Activated gamma-delta T cell treated with Interleukin-2 at 50 U/mL for 16 hours (primary cell): ENCODE data around the gene CXCL13.
A peak's percentile ranks its signal among the peaks of the same experiment; 100 is the strongest.
"Not testable (repeated sequence)": the region's sequence is repeated elsewhere in the genome, so short reads cannot be mapped to it uniquely, and the experiment has no call there.

Experiments
- DNase-seq: peaks from one replicate; pipeline ENCODE4 v3.0.0-alpha.2; 2020

CXCL13 gene

DNA sequence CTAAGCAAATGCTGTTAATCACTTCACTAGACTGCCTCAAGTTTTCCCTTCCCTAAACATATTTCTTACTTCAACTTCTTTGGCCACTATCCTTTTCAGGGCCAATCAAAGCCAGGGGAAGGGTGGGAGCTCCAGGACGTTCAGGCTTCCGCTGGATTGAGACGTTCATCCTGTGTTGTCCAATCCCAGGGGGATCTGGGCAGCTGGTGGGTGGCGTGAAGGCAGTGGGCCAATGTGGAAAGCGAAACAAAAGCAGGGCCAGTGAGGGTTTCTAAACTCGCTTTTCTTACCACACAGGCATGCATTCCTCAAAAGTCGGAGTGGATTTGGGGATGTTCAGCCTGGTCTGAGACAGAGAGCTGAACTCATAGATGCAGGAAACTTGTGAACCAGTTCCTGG is 7.6 kb downstream of the CXCL13 start:
- no peak for DNase-seq

DNA sequence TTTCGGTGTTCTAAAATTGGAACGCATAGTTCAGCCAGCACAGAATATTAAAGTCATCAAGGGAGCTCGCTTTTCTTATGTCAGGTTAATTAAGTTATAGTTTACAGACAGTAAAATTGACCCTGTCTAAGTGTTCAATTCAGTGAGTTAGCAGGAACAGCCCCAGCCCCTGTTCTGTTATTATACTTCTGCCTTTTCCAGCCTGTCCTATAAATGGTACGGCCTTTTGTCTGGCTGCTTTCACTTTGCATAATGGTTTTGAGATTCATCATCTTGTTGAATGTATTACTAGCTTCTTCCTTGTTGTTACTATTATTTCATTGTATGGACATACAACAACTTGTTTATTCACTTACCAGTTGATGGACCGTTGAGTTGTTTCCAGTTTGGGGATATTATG is 9.5 kb downstream of the CXCL13 start:
- DNase-seq = no peak

DNA sequence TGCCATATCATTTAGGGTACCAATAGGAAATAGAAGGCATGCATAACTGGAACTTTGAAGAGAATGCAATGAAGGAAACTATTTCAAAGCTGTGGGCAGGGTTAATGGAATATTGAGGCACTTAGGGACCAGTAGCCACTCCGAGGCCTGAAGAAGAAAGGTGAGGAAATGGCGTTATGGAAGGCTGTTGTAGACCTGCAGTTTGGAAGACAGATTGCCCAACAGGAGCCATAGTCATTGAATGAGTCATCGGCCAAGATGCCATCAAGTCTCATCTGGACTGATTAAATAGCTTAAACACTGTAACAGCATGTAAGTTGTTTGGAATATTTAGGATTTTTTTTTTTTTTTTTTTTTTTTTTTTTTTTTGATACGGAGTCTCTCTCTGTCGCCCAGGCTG is 11.6 kb downstream of the CXCL13 start:
- no peak for DNase-seq

DNA sequence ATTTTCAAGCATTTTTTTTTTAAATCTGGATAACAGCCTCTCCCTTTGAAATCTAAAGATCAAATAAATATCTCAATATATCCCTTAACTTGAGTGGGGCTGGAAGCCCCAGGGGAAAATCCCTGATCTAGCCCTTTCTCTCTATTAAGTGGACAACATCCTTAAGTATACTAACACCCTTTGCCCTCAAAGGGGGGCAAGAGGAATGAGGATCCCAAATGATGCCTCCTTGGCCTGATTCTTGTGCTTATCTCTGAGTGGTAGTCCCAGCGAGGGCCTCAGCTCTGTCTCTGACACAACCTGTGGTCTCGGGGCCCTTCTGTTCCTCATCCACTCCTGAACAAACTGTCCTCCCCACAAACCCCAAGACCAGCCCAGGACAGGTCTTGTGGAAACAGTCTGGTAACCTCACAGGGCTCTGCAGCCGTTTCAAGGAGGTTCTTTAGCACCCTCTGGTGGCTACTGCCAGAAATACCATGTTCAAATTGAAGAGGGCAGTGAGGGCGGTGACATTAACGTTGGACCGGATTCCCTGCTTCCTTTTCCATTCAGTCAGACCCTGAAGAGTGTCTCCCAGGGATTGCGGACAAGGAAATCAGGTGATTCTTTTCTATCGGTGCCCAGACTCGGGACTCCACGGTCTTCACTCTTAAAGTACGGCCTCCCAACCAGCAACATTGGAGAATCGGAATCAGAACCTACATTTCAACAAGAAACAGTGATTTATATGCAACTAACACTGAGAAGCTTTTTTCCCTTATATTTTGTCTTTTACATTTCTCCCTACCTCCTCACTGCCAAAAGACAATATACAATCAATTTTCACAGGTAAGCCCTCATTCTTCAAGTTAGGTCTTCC is 13.0 kb downstream of the CXCL13 start:
- peak; percentile 57 for DNase-seq

DNA sequence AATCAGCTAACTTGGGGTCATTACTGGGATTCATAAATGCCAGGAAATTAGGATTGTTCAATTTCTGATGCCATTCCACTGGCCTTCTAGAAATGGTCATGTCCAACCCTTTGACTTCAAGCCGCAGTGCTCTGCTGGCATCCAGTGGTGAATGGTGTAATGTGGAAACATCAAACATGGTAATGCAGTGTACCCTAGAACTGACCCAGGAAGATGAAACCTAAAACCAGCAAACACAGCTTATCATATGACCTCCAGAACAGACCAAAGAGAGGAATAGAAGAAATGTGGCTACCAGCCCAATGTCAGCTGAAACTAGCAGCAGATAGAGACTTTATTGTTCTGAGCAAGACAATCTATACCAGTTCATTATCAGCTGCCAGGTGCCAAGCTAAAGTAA is 13.8 kb downstream of the CXCL13 start:
- no peak for DNase-seq

DNA sequence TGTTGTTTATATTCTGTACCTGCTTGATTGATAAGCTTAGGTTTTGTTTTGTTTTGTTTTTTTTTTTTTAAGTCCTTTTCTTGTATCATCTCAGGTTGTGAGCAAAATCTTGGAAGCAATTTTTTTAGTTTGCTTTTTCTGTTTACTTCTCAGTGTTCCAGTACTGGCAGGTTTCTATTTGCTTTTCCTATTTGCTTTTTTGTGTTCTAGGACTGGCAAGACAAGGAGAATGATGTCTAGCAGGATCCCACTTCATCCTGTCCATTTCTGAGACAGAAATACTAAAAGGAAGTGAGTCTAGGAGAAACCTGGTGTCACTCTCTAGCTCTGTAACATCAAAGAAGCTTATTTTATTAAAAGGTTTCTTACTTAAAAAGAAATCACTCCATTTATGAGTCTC is 15.6 kb downstream of the CXCL13 start:
- no peak for DNase-seq

DNA sequence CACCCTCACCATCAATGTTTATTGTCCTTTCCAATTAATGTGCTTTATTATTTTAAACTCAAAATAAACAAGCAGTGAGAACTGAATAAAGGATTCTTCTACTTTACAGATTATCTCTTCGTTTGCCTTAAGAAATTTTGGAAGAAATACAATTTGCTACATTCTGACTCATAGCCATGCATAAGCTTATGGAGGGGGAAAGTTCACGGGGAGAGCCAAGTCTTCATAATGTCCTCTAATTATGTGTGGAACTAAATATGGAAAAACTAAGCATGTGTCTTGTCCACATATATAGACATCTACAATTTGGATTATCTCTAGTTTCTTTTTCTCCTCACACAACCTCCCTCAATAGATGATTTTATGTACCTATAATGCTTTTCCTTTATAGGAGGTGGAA is 17.5 kb downstream of the CXCL13 start:
- no peak for DNase-seq

DNA sequence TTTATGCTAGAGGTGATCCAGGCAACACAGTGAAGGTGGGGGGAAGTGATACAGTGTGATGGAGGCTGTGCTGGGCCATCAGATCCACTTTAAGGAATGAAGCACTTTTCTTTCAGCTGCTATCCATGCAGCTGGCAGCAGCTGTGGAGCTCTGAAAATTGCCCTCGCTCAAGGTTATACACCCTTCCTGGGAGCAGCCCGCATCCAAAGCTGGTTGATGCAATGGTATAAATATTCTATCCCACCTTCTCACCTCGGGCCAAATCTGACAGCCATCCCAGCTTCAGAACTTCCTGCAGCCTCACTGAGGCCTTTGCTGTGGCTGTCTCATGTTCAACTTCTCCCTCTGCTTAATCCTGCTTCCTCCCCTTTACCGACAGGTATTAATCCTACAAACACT is 18.6 kb downstream of the CXCL13 start:
- DNase-seq = no peak

DNA sequence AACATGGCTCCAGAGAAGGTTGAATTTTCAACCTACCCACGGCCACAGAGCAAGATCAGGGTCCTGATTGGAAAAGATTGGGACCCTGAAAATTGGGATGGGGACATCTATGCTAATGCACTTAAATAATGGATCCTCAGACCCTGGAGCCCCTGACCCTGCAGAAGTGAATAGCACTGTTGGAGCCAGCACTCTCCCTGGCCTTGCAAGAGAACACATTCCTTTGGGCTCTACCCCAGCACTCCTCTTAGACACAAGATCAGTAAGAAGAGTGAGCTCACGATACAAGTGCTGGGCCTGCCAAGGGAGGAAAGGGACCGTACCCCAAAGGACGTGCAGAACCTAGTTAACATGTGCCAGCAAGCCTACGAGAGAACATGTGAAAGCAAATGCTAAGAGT is 19.9 kb downstream of the CXCL13 start:
- DNase-seq = no peak

DNA sequence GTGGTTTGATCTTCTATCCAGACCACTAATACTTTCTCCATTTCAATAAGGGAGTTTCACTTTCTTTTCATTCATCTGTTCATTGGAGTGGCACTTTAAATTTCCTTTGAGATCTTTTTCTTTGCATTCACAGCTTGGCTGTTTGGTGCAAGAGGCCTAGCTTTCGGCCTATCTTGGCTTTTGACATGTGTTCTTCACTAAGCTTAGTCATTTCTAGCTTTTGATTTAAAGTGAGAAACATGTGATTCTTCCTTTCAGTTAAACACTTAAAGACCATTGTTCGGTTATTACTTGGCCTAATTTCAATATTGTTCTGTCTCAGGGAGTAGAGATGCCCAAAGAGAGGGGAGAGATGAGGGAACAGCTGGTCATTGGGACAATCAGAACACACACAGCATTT is 24.3 kb downstream of the CXCL13 start:
- no peak for DNase-seq

DNA sequence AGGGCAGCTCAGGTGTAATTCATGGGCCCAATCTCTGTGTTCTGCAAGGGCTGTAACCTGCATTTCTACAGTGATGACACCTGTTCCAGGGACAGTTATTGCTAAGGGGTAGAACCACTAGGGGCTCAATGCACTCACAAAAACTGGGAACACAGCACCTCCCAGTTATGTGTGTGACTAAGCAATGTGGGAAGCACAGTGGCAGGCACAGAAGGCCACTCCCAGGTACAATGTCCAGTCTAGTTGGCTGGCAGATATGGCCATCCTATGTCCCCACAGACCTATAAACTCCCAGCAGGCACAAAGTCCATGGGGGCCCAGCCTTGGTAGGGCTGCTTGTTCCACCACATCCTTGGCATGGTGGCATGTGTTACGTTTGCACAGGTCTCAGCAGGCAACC is 25.7 kb downstream of the CXCL13 start:
- no peak for DNase-seq

DNA sequence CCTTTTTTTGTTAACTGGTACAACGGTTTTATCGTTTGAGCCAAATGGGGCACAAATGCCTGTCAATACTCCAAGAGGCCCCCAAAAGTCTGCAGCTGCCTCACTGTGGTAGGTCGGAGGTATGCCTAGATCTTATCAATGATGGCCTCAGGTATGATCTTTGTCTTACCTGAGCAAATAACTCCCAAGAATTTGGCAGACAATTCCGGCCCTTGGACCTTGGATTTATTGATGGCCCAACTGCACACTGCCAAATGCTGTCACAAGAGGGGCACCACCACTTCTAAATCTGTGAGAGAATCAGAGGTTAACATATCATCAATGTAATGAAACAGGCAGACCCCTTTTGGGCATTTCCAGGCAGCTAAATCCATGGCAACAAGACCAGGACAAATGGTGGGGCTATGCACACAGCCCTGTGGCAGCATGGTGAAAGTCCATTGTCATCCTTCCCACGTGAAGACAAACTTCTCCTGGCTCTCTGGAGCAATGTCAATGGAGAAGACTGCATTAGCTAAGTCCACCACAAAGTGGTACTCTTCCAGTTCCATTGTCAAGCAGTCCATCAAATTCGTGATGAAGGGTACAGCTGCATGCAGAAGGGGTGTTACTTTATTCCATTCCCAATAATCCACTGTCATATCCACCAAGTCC is 28.6 kb downstream of the CXCL13 start:
- no peak for DNase-seq

DNA sequence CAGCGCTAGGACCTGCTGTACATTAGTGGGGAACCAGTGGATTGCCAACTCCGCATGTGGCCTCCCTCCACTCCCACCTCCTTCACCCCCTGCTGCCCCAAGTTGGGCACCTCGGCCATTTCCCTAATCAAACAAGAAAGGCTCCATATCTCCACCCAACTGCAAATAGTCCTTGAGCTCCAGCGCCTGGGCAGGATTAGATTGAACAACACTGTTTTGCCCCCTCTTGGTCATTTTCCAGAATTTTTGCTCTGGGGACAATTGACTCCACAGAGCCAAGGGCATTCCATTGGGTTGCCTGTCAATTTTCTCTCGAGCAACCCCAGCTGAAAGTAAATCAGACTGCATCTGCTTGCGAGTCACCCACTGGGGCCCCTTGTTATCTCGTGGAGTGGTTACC is 29.6 kb downstream of the CXCL13 start:
- no peak for DNase-seq

DNA sequence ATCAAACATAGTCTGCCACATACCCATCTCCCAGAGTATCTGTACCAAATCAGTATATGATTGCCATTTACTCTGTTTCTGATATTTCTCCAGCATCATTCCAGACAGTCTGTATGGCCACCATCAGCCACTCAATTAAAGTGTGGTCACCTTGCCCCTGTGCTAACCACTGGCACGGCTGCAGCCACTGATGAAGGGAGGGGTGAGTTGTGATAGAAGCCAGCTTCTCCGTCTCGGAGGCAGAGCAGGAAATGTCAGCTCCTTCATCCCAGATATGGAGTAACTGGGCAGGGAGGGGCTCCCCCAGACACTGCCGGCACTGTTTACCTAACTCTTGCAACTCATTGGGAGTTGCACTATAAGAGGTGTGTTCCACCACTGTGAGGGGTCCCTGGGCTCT is 30.3 kb downstream of the CXCL13 start:
- DNase-seq = no peak

DNA sequence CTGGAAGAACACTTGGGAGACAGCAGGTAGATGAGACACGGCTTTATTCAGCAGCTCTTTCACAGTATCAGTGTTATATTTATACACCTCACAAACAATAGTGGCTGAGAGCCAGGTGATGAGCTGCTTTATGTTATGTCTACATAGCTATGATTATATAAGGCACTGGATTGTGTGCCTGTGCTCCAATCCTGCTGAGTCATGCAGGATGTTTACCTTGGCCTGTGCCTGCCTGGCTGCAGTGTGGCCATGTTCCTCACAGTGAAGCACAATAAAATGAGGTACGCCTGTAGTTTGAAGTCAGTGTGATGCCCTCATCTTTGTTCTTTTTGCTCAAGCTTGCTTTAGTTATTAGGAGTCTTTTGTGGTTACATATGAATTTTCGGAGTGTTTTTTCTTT is 31.3 kb downstream of the CXCL13 start:
- DNase-seq = no peak

DNA sequence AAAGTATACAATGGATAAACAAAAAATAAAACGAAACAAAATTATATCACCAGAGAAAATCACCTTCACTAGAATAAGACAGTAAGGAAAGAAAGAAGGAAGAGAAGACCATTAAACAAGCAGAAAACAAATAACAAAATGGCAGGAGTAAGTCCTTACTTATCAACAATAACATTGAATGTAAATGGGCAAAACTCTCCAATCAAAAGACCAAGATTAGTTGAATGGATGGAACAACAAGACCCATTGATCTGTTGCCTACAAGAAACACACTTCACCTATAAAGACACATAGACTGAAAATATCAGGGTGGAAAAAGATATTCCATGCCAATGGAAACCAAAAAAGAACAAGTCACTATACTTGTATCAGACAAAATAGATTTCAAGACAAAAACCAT is 38.4 kb downstream of the CXCL13 start:
- DNase-seq = not testable (repeated sequence)

DNA sequence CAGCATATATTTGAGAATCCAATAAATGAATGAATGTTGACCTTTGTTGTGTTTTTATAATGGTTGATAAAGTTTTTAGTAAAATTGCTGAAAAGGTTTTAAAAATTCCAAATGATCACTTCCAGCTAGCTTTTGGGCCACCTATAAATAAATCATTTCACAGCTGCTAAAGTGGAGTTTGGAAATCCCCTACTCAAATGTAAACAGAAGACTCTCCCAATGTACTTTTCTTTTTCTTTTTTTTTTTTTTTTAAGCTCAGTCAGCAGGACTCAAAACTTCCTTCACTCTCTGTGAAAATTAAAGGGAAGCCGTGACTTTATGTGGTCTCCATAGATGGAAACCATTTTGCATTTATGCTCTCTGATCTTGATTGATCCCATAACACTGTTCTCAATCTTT is 45.2 kb downstream of the CXCL13 start:
- DNase-seq = no peak

DNA sequence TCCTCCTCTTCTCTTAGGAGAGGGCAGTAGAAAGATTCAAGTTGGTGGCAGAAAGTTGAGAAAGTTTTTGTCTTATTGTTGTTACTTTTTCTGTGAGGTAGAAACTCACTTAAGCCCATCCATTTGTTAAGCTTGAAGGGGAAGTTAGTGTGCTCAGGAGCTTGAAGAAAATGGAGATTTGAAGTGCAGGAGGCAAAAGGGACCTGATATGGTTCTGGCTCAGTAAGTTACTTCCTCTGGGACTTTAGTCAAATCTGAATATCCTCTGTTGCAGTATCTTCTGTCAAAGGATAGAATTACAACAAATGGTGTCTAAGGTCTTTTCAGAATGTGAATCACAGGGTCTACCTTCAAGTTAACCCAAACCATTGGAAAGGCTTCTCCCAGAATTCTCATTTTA is 46.2 kb downstream of the CXCL13 start:
- DNase-seq = no peak

DNA sequence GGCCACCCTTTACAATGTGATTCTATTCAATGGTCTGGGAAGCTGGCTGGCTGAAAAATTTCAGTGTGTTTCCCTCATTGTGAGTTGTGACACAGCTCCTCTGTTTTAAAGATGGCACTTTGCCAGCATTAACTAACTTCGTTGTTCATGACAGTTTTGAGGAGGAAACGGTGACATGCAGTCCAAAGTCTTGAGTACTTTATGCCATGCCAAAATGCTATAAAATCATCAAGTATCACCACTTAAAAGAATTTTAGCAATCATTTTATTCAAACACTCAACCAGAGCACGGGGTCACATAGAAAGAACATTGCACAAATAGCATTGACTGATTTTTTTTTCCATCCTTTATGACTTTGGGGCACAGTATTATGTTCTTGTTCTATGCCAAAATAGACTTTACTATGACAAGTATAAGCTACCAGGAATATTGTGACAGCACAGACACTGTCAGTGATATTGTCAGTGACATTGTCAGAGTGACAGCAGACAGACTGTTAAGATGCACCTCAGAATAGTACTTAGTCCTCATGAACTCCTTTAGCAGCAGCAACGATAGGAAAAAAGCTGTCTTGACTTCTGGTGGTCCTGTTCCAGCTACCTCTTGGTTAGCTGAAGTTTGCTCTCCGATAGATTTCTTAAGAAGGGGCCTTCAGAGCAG is 46.7 kb downstream of the CXCL13 start:
- DNase-seq = no peak

DNA sequence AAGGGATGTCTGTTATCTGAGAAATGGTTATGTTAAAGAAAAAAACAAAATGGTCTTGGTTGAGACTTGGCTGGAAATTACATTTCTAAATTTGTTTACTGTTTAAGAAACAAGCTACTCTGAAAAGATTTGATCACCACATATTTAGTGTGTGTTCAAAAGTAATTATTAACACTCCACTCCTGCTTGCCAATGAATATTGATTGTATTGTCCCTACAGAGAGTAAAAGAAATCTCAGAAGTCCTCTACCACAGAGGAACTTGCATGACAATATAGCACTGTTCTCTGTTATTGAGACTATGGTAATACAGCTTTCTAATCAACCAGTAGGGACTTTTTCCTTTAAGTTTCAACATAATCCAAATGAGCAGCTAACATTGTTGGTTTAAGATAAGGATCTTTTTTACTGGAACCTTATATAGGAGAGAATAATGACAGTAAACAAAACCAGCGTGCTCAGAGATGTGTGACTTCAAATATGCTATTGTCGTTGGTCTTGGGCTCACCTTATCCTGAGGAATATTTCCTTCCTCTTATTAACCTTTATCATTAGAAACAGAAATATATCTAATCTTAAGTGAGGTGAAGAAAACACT is 47.6 kb downstream of the CXCL13 start:
- no peak for DNase-seq

DNA sequence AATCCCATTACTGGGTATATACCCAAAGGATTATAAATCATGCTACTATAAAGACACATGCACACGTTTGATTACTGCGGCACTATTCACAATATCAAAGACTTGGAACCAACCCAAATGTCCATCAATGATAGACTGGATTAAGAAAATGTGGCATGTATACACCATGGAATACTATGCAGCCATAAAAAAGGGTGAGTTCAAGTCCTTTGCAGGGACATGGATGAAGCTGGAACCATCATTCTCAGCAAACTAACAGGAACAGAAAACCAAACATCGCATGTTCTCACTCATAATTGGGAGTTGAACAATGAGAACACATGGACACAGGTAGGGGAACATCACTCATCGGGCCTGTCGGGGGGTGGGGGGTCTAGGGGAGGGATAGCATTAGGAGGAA is 54.7 kb downstream of the CXCL13 start:
- DNase-seq = not testable (repeated sequence)
